HEK293T (cell line): Measurements from ENCODE around the gene CHCHD10.

Source experiments
- CTCF ChIA-PET: fragments of 350-600 bp; formaldehyde crosslinking; extraction: SDS; loops from one replicate; lab custom pipeline; 2021; ENCODE audit warnings: antibody characterized with exemption, inconsistent platforms; lab: Yijun Ruan, JAX
- POLR2A ChIA-PET: fragments of 350-600 bp; formaldehyde crosslinking; extraction: SDS; loops from one replicate; lab custom pipeline; 2020; ENCODE audit warnings: antibody characterized with exemption, inconsistent platforms; lab: Yijun Ruan, JAX
- DNase-seq: peaks from one replicate; pipeline ENCODE4 v3.0.0; 2012; ENCODE audit warnings: mixed read lengths; ENCODE audit errors: extremely low spot score
- ARNT ChIP-seq: fragments of 450-650 bp; IDR thresholded peaks from 2 replicates; pipeline ENCODE4 v1.6.1; 2017; ENCODE audit warnings: mild to moderate bottlenecking
- BHLHE40 ChIP-seq: fragments of 450-650 bp; IDR thresholded peaks from 2 replicates; pipeline ENCODE4 v1.6.1; 2016; ENCODE audit warnings: mild to moderate bottlenecking, moderate library complexity, borderline replicate concordance
- CTBP1 ChIP-seq: fragments of 450-650 bp; IDR thresholded peaks from 2 replicates; pipeline ENCODE4 v1.6.1; 2016; ENCODE audit warnings: borderline replicate concordance
- ELF4 ChIP-seq: fragments of 450-650 bp; IDR thresholded peaks from 2 replicates; pipeline ENCODE4 v1.6.1; 2017; ENCODE audit warnings: antibody characterized with exemption
- FOXA1 ChIP-seq: fragments of 450-650 bp; IDR thresholded peaks from 2 replicates; pipeline ENCODE4 v1.6.1; 2016; ENCODE audit warnings: mild to moderate bottlenecking
- FOXK2 ChIP-seq: fragments of 450-650 bp; IDR thresholded peaks from 2 replicates; pipeline ENCODE4 v1.6.1; 2016; ENCODE audit warnings: mild to moderate bottlenecking
- FOXM1 ChIP-seq: fragments of 450-650 bp; IDR thresholded peaks from 2 replicates; pipeline ENCODE4 v1.6.1; 2017; ENCODE audit warnings: mild to moderate bottlenecking, borderline replicate concordance
- HDGF ChIP-seq: fragments of 450-650 bp; IDR thresholded peaks from 2 replicates; pipeline ENCODE4 v1.6.1; 2017; ENCODE audit warnings: antibody characterized with exemption, borderline replicate concordance
- L3MBTL2 ChIP-seq: fragments of 450-650 bp; conservative IDR thresholded peaks from 2 replicates; pipeline ENCODE4 v1.6.1; 2016; ENCODE audit warnings: mild to moderate bottlenecking
- LEF1 ChIP-seq: fragments of 450-650 bp; IDR thresholded peaks from 2 replicates; pipeline ENCODE4 v1.6.1; 2017; ENCODE audit warnings: mild to moderate bottlenecking, borderline replicate concordance
- NFRKB ChIP-seq: fragments of 450-650 bp; IDR thresholded peaks from 2 replicates; pipeline ENCODE4 v1.6.1; 2016; ENCODE audit warnings: mild to moderate bottlenecking, moderate library complexity
- PKNOX1 ChIP-seq: fragments of 450-650 bp; IDR thresholded peaks from 2 replicates; pipeline ENCODE4 v1.6.1; 2016
- SP1 ChIP-seq: fragments of 450-650 bp; IDR thresholded peaks from 2 replicates; pipeline ENCODE4 v1.6.1; 2017
- SUZ12 ChIP-seq: fragments of 450-650 bp; IDR thresholded peaks from 2 replicates; pipeline ENCODE4 v1.6.1; 2016; ENCODE audit warnings: mild to moderate bottlenecking
- TARDBP ChIP-seq: fragments of 450-650 bp; IDR thresholded peaks from 2 replicates; pipeline ENCODE4 v1.6.1; 2016
- ZNF384 ChIP-seq: fragments of 450-650 bp; IDR thresholded peaks from 2 replicates; pipeline ENCODE4 v1.6.1; 2016

The CHCHD10 gene

GRCh38 chr22:23769321-23769965 is 1.7 kb upstream of the CHCHD10 start:
- DNase-seq = no peak
- TF ChIP-seq HDGF (no peak), FOXA1 (no peak), SUZ12 (no peak), BHLHE40 (no peak), SP1 (no peak), L3MBTL2 (no peak), CTBP1 (no peak), LEF1 (no peak), FOXK2 (no peak), ZNF384 (no peak), ELF4 (no peak), PKNOX1 (no peak), ARNT (no peak), TARDBP (no peak), NFRKB (no peak), FOXM1 (no peak)
- ChIA-PET CTCF (interaction anchor here (0.6 to 1.2 kb wide), 4 partner anchors 12 to 81 kb away, joined by 3 to 7 read pairs (median 4); no protein-coding TSS in a partner anchor), POLR2A (interaction anchor here (0.9 to 2.6 kb wide), 2 partner anchors 80 to 88 kb away, joined by 3 to 15 read pairs (median 3); partner anchors contain the start of gene SLC2A11)

- TF ChIP-seq L3MBTL2 (no peak), PKNOX1 (no peak), FOXK2 (no peak), ZNF384 (no peak), LEF1 (no peak), ELF4 (no peak), ARNT (no peak), BHLHE40 (no peak), SUZ12 (no peak), TARDBP (no peak), FOXA1 (no peak), NFRKB (no peak), CTBP1 (no peak)
- POLR2A ChIA-PET = interaction anchor here (0.6 to 2.6 kb wide), 18 partner anchors 8 to 204 kb away, joined by 3 to 19 read pairs (median 4); partner anchors contain the start of genes MIF, SLC2A11, VPREB3 and ZNF70
- DNase-seq = no peak
- CTCF ChIA-PET = interaction anchor here (0.6 to 1.1 kb wide), 7 partner anchors 8 to 85 kb away, joined by 3 to 5 read pairs (median 3); no protein-coding TSS in a partner anchor
These were observed 484 bp downstream of the CHCHD10 start for GRCh38 chr22:23767303-23767672.

GRCh38 chr22:23764899-23765881 is 2.6 kb downstream of the CHCHD10 start:
- CTCF ChIA-PET = no interaction called here
- no peak for DNase-seq
- POLR2A ChIA-PET = interaction anchor here (1.2 kb wide), 1 partner anchor 10 kb away, joined by 4 read pairs; no protein-coding TSS in a partner anchor
- TF ChIP-seq PKNOX1 = no peak

GRCh38 chr22:23763954-23764353 is 3.8 kb downstream of the CHCHD10 start:
- no peak for TF ChIP-seq FOXK2
- TF ChIP-seq SP1 = no peak
- no peak for TF ChIP-seq ARNT
- TF ChIP-seq ZNF384 = no peak
- no peak for TF ChIP-seq ELF4
- TF ChIP-seq LEF1 = no peak
- no peak for TF ChIP-seq SUZ12
- no peak for TF ChIP-seq BHLHE40
- no peak for TF ChIP-seq FOXM1
- TF ChIP-seq NFRKB = no peak
- no peak for TF ChIP-seq L3MBTL2
- TF ChIP-seq PKNOX1 = no peak
- TF ChIP-seq HDGF = no peak
- no peak for TF ChIP-seq TARDBP
- CTCF ChIA-PET = no interaction called here
- POLR2A ChIA-PET = interaction anchor here (1.2 to 3.0 kb wide), 2 partner anchors 9 to 13 kb away, joined by 3 to 14 read pairs; partner anchors contain the start of gene ZNF70
- DNase-seq = no peak

- TF ChIP-seq LEF1 (no peak), TARDBP (no peak), ZNF384 (no peak), ELF4 (no peak), HDGF (no peak), CTBP1 (no peak), NFRKB (no peak), BHLHE40 (no peak), L3MBTL2 (no peak)
- CTCF ChIA-PET = no interaction called here
These were observed 4.2 kb downstream of the CHCHD10 start for GRCh38 chr22:23763579-23763945.

More at GRCh38 chr22:23763579-23763945, 4.2 kb downstream of the CHCHD10 start:
- no peak for DNase-seq
- POLR2A ChIA-PET = interaction anchor here (1.2 to 3.0 kb wide), 3 partner anchors 8 to 94 kb away, joined by 3 to 14 read pairs (median 8); partner anchors contain the start of genes SLC2A11 and ZNF70
